GM19240 (cell line): Measurements from ENCODE around the gene IGSF9.

Experiments used
- DNase-seq: peaks from one replicate; pipeline ENCODE4 v3.0.0; 2011; ENCODE audit warnings: low spot score; ENCODE audit not compliant: insufficient read length

The IGSF9 gene

DNA sequence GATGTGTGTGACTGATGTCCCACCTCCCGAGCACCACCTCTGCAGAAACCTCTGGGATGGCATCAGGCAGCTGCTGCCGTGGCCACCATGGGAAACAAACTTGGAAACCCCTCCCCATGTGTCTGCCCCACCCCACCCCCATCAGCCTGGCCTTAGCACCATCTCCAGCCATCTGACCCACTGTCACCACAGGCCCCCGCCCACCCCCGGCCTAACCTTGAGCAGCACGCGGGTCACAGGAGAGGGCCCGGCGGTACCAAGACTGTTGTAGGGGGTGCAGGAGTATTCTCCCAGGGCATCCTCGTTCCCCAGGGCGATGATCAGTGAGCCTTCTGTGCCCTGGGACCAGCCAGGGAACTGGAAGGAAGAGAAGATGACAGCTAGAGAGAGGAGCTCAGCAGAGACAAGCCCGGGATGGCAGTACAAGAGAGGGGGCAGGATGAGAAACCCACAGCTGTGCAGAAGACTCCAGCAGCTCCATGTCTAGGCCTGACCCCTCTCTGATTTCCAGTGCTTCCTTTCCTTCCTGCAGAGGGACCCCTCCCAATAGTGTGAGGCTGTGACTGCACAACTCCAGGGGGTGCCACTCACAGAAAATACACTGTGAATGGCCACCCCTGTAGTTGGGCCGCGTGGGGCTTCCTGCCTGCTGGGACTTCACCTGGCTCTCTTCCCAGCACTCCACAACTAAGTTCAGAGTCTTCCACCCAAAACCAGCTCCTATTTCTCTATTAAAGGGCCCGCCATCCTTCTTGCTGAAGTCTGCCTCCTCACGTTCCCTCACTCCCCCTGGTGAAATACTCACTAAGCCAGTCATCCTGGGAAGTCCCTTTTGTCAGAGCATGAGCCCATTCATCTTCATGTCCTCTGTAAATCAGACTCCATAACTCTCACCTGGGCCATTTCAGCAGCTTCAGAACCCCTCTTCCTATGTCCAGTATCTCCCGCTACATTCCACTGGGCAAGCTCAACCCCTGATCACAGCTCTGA lies 12.8 kb downstream of the IGSF9 start:
- no peak for DNase-seq

DNA sequence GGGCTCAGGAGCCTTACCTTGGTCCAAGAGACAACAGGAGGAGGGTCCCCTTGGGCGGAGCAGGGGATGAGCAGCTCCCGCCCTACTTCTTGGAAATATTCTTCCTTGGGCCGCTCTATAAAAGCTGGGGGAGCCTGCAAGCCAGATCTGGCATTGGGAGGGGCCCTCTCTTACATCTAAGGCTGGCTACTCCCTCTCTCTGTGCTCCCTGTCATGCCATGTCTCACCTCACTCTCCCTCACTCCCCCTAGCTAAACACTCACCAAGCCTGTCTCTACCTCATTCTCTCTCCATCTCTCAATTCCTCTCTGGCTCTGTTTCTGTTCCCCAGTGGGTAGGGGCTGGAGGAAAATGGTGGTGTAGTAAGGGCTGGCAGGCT lies 13.6 kb downstream of the IGSF9 start:
- no peak for DNase-seq

DNA sequence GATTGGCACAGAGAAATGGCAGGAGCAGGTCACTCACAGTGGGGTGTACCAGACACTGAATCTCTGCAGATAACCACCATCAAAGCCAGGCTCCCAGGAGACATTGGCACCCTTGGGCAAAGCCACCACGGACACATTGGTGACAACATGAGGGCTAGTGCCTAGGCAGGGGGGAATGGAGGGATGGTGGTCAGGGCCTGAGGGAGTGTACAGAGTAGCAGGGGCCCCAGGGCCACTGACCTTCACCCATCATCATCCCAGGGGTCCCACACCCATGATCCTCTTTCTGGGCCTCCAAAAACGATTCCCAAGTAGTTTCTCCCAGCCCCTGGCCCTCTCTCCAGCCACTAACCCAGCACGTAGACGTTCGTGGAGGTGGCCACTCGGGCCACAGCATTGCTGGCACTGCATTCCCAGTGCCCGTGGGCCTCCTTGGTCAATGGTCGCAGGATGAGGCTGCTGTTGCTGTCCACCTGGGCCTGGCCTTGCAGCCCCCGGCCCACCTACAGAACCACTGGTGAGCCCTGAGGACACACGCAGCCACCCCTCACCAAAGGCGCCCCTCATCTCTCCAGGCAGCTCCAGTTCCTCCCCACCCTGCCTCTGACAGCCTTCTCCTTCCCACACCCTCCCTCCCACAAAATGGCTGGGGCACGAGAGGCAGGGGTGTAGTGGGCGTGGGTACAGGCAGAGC lies 14.2 kb downstream of the IGSF9 start:
- DNase-seq: no peak

DNA sequence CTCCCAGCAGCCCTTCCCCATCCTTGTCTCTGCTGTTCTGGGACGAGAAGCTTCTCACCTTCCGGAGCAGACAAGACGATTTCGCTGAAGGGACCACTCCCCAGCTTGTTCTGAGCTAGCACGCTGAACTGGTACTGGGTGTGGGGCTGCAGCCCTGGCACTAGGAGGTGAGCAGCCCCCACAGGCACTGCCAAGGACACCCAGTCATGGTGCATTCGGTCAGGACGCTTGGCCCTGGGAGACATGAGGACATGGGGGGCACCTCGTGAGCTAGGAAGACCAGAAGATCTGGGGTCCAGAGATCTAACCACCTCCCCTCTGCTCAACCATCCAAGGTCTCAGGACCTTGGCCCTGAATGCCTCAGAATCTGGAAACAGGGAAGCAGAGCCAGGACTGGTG lies 14.8 kb downstream of the IGSF9 start:
- no peak for DNase-seq

DNA sequence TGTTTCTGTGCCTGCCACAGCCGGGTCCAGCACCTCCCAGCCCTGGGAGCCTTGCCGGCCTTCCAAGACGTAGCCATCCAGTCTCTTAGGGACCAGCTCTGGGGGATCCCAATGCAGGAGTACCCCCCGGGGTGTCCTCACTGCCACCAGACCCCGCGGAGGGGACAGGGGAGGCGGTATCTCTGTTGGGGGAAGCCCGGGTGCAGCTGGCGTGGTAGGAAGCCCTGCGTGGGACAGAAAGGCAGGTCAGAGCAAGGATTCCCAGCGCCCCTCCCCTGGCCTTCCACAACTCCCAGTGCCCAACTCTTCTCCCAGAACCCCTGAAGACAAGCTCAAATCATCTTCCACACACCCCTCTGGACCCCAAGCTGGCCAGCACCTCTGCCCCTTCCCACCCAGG lies 15.2 kb downstream of the IGSF9 start:
- no peak for DNase-seq

DNA sequence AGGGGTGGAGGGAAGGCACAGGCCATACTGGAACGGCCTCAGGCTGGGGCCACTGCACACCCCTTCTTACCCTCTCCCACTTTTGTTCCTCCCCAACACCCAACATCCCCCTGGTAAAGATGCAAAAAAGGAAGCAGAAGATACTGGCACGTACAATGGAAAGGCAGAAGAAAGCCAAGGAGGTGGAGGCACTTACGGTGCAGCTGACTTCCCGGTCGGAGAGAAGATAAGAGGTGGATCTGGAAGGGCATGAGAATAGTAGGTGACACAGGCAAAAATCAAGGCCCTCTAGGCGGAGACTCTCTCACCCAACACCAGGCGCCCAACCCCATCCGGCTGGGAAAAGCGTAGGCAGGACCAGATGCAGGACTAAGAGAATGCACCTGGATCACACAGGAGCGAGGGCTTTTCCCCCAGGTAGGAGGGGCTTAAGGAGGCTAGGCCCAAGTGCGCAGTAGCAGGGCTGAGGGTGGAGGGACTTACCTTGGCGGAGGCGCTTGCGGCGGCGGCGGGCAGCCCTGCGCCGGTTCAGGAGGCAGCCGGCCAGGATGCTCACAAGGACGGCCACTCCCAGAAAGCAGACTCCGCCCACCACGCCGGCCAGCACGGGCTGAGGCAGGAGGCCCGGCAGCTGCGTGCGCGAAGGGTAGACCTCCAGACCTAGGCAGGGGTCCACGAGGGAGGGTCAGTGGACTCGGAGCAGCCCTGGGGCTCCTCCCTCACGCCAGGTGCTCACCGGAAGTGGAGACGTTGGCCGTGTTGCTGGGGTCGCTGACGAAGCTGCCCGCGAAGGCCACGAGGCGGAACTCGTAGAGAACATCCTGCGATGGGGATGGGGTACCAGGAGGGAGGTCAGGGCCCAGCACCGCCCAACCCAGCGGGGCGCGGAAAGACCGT lies 16.0 kb downstream of the IGSF9 start:
- no peak for DNase-seq

DNA sequence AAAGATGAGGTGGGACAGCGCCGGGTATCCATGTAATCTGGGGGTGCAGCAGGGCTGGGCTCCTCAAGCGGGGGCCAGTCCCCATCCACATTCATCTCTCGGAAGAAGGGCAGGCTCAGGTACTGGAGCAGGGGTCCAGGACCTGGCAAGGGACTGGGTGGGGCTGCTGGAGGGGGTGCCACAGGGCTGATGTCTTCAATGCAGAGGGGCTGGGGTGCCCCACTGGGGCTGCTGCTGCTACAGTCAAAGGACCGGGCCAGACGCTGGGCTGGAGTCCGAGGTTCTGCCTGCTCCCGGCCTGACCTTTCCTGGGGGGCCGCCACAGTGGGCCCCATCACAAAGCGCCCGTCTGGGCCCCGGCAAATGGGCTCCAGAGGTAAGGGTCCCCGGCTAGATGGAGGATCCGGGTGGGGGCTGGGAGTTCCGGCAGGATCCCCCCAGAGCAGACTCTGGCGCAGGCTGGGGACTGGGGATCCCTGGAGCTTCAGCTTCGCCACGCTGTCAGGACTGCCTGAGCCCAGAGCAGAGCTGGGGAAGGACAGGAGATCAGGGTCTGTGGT lies 16.8 kb downstream of the IGSF9 start:
- no peak for DNase-seq

- no peak for DNase-seq
Observed at GRCh38 chr1:159927849-159928431, 17.5 kb downstream of the IGSF9 start.

- DNase-seq: no peak
Observed at GRCh38 chr1:159927211-159927848, 18.1 kb downstream of the IGSF9 start.

- DNase-seq: peak; percentile 57
Observed at GRCh38 chr1:159925719-159926078, 19.7 kb downstream of the IGSF9 start.

GRCh38 chr1:159924791-159925718 lies 20.4 kb downstream of the IGSF9 start, which contains the start of gene TAGLN2:
TSS of gene TAGLN2 (minus strand) at chr1:159925507. CDS start at chr1:159920509, 4,998 bp downstream.
- DNase-seq: peak; percentile 99

GRCh38 chr1:159924025-159924790 lies 21.2 kb downstream of the IGSF9 start:
- no peak for DNase-seq

- peak; percentile 62 for DNase-seq
Observed at GRCh38 chr1:159923203-159924024, 22.0 kb downstream of the IGSF9 start.

GRCh38 chr1:159922511-159923202 lies 22.8 kb downstream of the IGSF9 start:
- DNase-seq: no peak

GRCh38 chr1:159921700-159922504 lies 23.5 kb downstream of the IGSF9 start:
- DNase-seq: no peak

DNA sequence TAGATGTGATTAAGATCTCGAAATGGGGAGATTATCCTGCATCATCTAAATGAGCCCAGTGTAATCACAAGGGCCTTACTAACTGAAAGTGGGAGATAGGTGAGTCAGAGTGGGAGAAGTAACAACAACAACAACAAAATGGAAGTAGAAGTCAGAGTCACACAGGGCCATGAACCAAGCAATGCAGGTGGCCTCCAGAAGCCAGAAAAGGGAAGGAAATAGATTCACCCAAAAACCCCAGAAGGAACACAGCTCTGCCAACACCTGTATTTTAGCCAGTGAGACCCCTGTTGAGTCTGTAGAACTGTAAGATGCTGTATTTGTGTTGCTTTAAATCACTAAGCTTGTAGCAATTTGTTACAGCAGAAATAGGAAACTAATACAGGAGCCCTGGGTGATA lies 24.2 kb downstream of the IGSF9 start:
- no peak for DNase-seq
